Hepatic stellate cell (primary cell): ENCODE results near the gene DMXL2.
"Not testable (repeated sequence)": the region's sequence is repeated elsewhere in the genome, so short reads cannot be mapped to it uniquely, and the experiment has no call there.

ENCODE experiments used
- DNase-seq: peaks from one replicate; pipeline ENCODE4 v3.0.0; 2011; ENCODE audit warnings: low spot score

DMXL2 gene

DNA sequence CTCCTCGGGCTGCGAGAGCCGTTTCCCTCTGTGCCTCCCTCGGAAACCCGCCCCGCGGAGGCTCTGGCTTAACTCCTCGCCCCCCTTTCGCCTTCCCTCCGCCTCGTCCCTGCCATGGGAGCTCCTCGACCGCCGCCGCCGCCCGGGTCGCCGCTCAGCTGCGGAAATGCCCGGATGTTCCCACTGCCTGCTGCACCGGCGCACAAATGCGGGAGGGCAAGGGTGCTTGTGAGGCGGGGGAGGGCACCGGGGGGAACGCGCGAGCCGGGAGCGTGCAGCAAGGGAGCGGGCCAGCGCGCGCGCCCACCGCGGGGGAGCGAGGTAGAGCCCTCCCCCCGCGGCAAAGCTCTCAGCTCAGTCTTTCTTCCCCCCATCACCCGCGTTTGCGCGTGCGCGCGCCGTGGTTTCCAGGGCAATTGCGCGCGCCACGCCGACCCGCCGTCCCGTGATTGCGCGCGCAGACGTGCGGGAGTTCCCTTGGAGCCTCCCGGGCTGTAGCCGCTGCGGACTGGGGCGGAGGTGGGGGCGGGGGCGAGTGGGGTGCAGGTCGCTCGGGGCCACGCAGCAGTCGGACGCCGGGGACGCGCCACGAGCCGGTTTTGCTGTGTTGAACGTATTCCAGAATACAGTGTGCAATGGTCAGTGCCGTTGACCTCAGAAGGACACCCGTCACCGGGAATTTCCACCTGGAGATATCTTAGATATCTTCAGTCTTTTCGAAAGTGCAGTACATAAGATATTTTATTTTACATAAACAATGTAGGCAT lies at the start of gene DMXL2:
Gene DMXL2 (minus strand): TSS at position 168 of the 767 bp plus-strand sequence. CDS start 226 bp downstream, outside the sequence.
- peak; percentile 91 for DNase-seq

DNA sequence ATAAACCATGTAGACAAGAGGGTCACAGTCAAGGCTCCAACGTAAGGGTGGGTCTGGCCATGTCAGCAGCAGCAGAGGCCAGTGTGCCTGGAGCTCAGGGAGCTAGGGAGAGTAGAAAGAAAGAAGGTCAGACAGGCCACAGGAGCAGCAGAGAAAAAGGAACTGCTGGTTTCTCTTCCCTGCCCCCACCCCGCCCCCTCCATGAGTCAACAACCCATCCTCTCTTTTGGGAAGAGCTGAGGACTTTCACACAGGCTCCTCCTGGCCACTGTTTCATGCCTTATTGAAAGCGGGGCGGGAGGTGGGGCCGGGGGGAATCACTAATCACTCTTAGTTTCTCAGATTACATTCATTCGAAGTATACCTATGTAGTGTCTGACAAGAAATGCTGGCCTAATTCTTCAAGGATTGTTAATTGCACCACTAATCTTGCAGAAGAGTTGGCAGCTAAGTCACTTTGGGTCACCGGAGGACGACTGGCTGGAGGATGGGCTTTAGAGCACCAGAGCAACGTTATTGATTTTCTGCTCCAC lies 49.6 kb upstream of the DMXL2 start:
- DNase-seq, result no peak

DNA sequence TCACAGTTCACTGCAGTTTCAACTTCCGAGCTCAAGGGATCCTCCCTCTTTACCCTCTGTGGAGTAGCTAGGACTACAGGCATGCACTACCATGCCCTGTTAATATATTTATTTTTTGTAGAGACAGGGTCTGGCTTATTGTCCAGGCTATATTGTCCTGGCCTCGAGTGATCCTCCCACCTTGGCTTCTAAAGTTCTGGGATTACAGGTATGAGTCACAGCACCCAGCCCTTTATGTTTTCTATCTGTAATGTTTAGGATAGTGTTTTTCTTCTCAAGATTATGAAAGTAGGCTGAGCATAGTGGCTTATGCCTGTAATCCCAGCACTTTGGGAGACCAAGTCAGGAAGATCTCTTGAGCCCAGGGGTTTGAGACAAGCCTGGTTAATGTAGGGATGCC lies 46.8 kb upstream of the DMXL2 start:
- no peak for DNase-seq

- DNase-seq, result no peak
Measured at GRCh38 chr15:51668446-51668845, 45.9 kb upstream of the DMXL2 start.

GRCh38 chr15:51667478-51667877 lies 44.9 kb upstream of the DMXL2 start:
- DNase-seq, result no peak

GRCh38 chr15:51661072-51661471 lies 38.5 kb upstream of the DMXL2 start:
- DNase-seq, result no peak

DNA sequence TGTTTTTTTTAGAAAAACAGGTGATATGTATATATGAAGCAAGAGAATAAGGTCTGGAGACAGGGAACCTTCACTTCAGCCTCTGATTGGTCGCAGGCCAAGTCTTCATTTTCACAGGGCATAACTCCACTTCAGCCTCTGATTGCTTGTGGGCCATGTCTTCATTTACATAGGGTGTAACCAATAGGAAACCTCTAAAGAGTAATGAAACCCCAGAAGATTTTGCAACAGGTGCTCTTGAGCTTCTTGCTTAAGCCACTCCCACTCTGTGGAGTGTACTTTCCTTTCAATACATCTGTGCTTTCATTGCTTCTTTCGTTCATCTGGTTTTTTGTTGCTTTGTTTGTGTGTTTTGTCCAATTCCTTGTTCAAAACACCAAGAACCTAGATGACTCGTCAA lies 36.1 kb upstream of the DMXL2 start:
- no peak for DNase-seq

DNA sequence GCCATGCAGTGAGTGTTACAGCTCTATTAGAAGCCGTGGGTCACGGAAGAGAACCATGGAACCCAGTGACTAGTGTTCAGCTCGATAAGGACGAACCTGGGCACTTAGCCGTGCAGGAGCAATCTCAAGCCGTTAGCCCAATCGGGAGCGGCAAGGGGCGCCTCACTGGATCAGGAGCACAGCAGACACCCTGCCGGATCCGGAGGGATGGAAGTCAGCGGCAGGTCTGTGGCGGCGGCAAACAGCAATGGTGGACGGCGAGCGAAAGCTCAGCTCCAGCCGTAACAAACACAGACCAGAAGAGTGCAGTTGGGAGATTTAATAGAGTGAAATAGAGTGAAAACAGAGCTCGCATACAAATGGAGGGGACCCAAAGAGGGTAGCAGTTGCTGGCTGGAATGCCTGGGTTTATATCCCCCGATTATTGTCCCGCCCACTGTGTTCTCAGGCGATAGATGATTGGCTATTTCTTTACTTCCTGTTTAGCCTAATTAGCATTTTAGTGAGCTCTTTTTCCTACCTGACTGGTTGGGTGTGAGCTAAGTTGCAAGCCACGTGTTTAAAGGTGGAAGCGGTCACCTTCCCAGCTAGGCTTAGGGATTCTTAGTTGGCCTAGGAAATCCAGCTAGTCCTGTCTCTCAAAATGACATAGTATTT lies 33.0 kb upstream of the DMXL2 start:
- DNase-seq, result not testable (repeated sequence)

- no peak for DNase-seq
Measured at GRCh38 chr15:51652084-51652668, 29.6 kb upstream of the DMXL2 start.

DNA sequence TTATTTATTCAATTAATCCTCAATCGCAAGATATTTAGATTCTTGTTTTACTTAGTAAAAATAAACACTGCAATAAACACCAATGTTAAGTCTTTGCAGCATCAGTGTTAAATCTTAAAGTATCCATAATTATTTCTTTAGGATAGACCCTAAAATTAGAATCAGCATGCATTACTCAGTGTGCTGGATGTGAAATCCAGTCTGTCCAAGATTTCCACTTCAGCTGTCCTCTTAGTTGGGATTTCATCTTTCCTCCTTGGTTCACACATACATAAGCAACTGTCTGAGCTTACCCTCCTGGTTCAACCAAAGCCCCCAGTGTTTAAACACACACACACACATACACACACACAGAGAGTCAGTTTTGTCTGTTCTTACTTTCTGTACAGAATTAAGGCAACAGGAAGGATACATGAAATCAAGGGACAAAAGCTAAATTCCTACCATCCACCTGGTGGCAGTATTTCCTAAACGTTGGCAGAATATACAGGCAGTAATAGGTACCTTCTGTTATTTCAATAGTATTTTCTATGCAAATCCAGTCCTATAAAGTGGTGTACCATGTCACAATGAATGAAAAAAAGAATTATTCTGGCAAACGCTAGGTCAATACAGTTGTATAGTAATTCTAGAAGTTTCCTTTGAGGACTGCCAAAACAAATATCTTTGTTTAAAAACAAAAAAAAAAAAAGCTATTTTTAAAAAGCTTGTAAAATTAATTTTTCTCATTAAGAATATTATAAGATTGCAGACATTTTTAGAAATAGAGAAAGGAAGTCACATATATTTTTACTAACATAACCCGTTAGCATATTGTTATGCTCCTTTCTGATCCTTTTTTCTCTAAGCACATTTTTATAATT lies 27.3 kb upstream of the DMXL2 start:
- DNase-seq, result peak; percentile 48

DNA sequence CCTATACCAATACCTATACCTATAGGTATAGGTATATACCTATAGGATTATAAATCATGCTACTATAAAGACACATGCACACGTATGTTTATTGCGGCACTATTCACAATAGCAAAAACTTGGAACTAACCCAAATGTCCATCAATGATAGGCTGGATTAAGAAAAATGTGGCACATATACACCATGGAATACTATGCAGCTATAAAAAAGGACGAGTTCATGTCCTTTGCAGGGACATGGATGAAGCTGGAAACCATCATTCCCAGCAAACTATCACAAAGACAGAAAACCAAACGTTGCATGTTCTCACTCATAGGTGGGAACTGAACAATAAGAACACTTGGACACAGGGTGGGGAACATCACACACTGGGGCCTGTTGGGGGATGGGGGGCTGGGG lies 26.1 kb upstream of the DMXL2 start:
- not testable (repeated sequence) for DNase-seq

DNA sequence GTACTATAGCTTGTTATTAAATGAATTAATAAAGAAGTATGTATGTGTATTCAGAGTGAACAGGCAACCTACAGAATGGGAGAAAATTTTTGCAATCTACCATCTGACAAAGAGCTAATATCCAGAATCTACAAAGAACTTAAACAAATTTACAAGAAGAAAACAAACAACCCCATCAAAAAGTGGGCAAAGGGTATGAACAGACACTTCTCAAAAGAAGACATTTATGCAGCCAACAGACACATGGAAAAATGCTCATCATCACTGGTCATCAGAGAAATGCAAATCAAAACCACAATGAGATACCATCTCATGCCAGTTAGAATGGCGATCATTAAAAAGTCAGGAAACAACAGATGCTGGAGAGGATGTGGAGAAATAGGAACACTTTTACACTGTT lies 25.5 kb upstream of the DMXL2 start:
- DNase-seq, result not testable (repeated sequence)

- peak; percentile 15 for DNase-seq
Measured at GRCh38 chr15:51647128-51647562, 24.6 kb upstream of the DMXL2 start.

GRCh38 chr15:51642696-51643095 lies 20.1 kb upstream of the DMXL2 start:
- DNase-seq, result no peak

DNA sequence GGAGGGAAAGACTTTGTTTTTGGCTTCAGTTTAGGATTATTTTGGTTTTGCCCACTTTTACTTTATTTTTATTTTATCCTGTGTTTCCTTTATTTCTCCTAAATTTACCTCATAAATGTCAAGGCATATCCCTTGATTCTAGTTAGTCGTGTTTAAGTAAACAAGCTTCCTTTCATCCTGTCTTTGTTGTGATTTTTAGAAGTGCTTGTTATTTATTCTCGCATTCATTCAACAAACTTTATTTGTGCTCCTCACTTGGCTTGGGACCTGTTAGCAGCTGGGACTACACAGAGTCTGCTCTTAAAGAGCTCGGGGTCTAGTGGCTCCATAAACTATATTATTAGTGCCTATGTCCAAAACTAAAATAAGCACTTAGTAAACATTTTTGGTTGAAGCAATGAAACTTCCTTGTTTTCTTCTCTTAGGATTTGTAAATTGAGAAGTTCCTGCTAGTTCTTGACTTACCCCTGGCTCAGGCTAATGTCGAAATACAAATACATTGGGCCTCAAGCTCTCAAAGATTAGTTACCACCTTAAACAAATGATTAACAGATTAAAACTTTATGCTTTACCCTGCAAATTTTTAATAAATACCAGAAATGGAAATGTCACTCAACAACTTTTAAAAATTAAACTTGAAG lies 19.0 kb upstream of the DMXL2 start:
- no peak for DNase-seq

DNA sequence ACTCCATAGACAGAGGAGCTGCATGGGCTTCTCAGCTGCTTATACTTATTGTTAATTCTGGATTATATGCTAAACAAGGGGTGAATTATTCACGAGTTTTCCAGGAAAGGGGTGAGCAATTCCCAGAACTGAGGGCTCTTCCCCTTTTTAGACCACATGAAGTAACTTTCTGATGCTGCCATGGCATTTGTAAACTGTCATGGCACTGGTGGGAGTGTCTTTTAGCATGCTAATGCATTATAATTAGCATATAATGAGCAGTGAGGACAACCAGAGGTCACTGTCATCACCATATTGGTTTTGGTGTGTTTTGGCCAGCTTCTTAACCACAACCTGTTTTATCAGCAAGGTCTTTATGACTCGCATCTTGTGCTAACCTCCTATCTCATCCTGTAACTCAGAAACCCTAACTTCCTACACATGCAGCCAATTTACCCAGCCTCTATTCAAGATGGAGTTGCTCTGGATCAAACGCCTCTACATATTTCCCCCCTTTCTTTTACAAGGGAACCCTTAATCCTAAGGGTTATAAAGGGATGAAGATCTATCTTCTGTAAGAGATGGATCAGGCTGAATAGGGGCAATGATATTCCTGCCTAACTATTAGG lies 12.1 kb upstream of the DMXL2 start:
- DNase-seq, result no peak

- DNase-seq, result no peak
Measured at GRCh38 chr15:51629612-51630011, 7.0 kb upstream of the DMXL2 start.

- DNase-seq, result no peak
Measured at GRCh38 chr15:51625236-51625635, 2.7 kb upstream of the DMXL2 start.

- DNase-seq, result no peak
Measured at GRCh38 chr15:51624022-51624421, 1.5 kb upstream of the DMXL2 start.

DNA sequence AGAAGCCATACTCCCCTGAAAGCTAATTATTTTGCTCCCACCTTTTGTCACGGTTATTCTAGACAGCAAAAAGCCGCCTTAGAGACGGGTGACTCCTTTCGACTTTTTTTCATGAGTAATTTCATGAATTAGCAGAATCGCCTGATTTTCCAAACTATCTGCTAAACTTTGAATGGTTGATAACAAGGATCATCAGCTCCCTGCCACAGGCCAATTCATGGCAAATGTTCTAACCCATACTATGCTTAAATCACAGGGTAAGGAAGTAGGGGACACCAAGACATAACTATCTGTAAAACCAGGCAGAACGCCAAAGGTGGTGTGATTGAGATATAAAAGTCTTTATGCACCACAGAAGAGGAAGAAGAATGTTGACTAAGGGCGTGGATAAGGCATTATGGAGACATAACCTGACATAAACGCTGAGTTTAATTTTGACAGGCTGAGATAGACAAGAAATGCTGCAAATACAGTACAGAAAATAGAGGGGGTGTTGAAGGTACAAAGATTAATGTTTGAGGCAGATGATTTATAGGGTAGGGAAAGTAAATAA lies 891 bp upstream of the DMXL2 start:
- DNase-seq, result no peak
